Measurements from ENCODE around the gene AHSP. TPM values are rescaled to one million over a fixed set of nuclear protein-coding genes. Genes with fewer than 3 reads are reported as not detected.
"Not testable (repeated sequence)": the region's sequence is repeated elsewhere in the genome, so short reads cannot be mapped to it uniquely, and the experiment has no call there.

Gene AHSP
- total RNA-seq, 4 donors from 2014 or later, result not detected

- H3K9me3 ChIP-seq, result no peaks in the 10 kb centered on the region
- no peaks in the 10 kb centered on the region for H3K36me3 ChIP-seq
- H3K27ac ChIP-seq, result no peak overlapping the region
- no peaks in the 10 kb centered on the region for H3K27me3 ChIP-seq
- intact Hi-C loops (cut with DNase I), result no loop called here
- no peak for DNase-seq
- no peak for TF ChIP-seq CTCF (IDR thresholded peaks at IDR 0.05)
- TF ChIP-seq POLR2A (IDR thresholded peaks at IDR 0.05), result no peak
- no peak overlapping the region for H3K4me3 ChIP-seq (replicated peaks in 1 of 3)
- peaks cover 8 to 12% of the 10 kb centered on the region in 2 donors for H3K4me1 ChIP-seq
Measured at GRCh38 chr16:31513884-31514283, 13.8 kb upstream of the AHSP start.

- no peak overlapping the region for H3K27ac ChIP-seq
- intact Hi-C loops (cut with DNase I), result no loop called here
- 80 to 85% methylated on average over 4 of the region's 4 CpGs for WGBS, 2 donors
- no peaks in the 10 kb centered on the region for H3K4me1 ChIP-seq
- TF ChIP-seq CTCF (IDR thresholded peaks at IDR 0.05) (no peak), POLR2A (IDR thresholded peaks at IDR 0.05) (no peak)
- DNase-seq, result no peak
- H3K36me3 ChIP-seq, result no peaks in the 10 kb centered on the region
- no peak overlapping the region for H3K4me3 ChIP-seq (replicated peaks in 1 of 3)
- H3K9me3 ChIP-seq, result no peaks in the 10 kb centered on the region
- H3K27me3 ChIP-seq, result no peaks in the 10 kb centered on the region
Measured at GRCh38 chr16:31517800-31518402, 9.8 kb upstream of the AHSP start.

- H3K27ac ChIP-seq, result no peak overlapping the region
- H3K36me3 ChIP-seq, result no peaks in the 10 kb centered on the region
- no peak for DNase-seq
- H3K27me3 ChIP-seq, result no peaks in the 10 kb centered on the region
- WGBS, 2 donors, result 90 to 97% methylated on average over 2 of the region's 2 CpGs
- TF ChIP-seq POLR2A (IDR thresholded peaks at IDR 0.05), result no peak
- TF ChIP-seq CTCF (IDR thresholded peaks at IDR 0.05), result no peak
- no peak overlapping the region for H3K4me3 ChIP-seq (replicated peaks in 1 of 3)
- no peaks in the 10 kb centered on the region for H3K9me3 ChIP-seq
- intact Hi-C loops (cut with DNase I), result no loop called here
- no peaks in the 10 kb centered on the region for H3K4me1 ChIP-seq
Measured at GRCh38 chr16:31519759-31520431, 7.8 kb upstream of the AHSP start.

GRCh38 chr16:31521368-31521767 lies 6.3 kb upstream of the AHSP start:
- Histone ChIP-seq H3K36me3 (no peaks in the 10 kb centered on the region), H3K27me3 (no peaks in the 10 kb centered on the region), H3K4me1 (no peaks in the 10 kb centered on the region), H3K9me3 (no peaks in the 10 kb centered on the region), H3K4me3 (replicated peaks in 1 of 3) (no peak overlapping the region), H3K27ac (no peak overlapping the region)
- 72 to 95% methylated on average over 3 of the region's 3 CpGs for WGBS, 2 donors
- intact Hi-C loops (cut with DNase I), result no loop called here
- no peak for DNase-seq
- TF ChIP-seq CTCF (IDR thresholded peaks at IDR 0.05) (no peak), POLR2A (IDR thresholded peaks at IDR 0.05) (no peak)

- no peaks in the 10 kb centered on the region for H3K4me1 ChIP-seq
- H3K27me3 ChIP-seq, result no peaks in the 10 kb centered on the region
- H3K36me3 ChIP-seq, result no peaks in the 10 kb centered on the region
- H3K4me3 ChIP-seq (replicated peaks in 1 of 3), result no peak overlapping the region
- TF ChIP-seq POLR2A (IDR thresholded peaks at IDR 0.05) (no peak), CTCF (IDR thresholded peaks at IDR 0.05) (no peak)
- intact Hi-C loops (cut with DNase I), result no loop called here
- WGBS, 2 donors, result 86 to 89% methylated on average over 6 of the region's 6 CpGs
- no peak overlapping the region for H3K27ac ChIP-seq
- DNase-seq, result no peak
- no peaks in the 10 kb centered on the region for H3K9me3 ChIP-seq
Measured at GRCh38 chr16:31522071-31522470, 5.6 kb upstream of the AHSP start.

- H3K27me3 ChIP-seq; intact Hi-C loops (cut with DNase I); DNase-seq; H3K27ac ChIP-seq; H3K36me3 ChIP-seq; H3K4me1 ChIP-seq; H3K4me3 ChIP-seq (replicated peaks in 1 of 3); H3K9me3 ChIP-seq: not testable (repeated sequence)
- 59% methylated on average over 4 of the region's 6 CpGs; no CpG with 5 or more reads in 1 of the 2 donors for WGBS, 2 donors
Measured at GRCh38 chr16:31523768-31524167, 3.9 kb upstream of the AHSP start.

All from thyroid gland (tissue), 4 donors.